Activated T-helper 1 cell treated with anti-CD3 and anti-CD28 coated beads, Interleukin-2, amount 50 U/mL, for 16 hours (primary cell): Measurements from ENCODE around the gene RPS19.
A peak's percentile ranks its signal among the peaks of the same experiment; 100 is the strongest.

Experiments used
- DNase-seq, 2 donors: peaks; one replicate each; pipeline ENCODE4 v3.0.0-alpha.2; 2020; ENCODE audit warnings: low read depth in 1 of 2, low spot score in 1 of 2

RPS19 gene

DNA sequence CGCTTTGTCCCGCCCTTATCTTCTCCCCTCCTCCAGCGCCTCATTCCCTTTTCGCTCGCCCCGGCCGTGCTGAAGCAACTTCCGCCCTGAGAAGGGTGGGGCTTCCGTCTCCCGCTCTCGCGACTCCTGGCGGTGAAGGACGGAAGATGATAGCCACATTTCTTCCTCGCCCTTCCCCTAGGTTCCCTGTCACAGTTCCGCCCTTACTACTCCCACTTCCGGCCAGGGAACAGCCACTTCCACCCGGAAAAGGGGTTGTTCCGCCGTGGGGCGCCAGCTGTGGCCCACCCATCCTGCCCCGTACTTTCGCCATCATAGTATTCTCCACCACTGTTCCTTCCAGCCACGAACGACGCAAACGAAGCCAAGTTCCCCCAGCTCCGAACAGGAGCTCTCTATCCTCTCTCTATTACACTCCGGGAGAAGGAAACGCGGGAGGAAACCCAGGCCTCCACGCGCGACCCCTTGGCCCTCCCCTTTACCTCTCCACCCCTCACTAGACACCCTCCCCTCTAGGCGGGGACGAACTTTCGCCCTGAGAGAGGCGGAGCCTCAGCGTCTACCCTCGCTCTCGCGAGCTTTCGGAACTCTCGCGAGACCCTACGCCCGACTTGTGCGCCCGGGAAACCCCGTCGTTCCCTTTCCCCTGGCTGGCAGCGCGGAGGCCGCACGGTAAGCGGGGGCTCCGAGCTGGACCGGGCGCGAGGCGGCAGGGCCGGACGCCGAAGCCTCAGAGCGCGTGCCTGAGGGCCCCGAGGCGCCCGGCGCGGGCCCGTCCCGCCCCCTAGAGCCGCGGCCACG lies at the start of gene RPS19:
TSS of gene RPS19 (plus strand) at position 638 of the 801 bp plus-strand sequence. CDS start 520 bp downstream, outside the sequence.
- DNase-seq, result peak; percentile 96 to 97

DNA sequence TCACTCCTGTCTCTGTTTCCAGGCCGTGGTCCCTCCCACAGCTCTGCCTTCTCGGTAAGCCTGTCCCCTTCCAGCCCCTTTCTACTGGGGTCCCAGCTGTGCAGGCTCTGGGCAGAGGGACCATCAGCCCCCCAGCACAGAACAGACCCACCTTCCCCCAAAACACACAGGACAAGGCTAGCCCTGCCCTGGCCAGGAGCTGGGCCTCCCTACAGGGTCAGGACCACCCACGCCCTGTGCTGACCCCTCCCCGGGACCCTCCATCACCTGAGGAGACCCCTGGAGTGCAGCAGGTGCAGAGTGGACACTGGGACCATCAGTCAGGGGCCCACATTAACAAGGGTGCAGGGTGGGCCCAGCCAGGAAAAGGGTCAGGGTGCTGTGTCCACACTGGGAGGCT lies 49.8 kb upstream of the RPS19 start:
- no peak for DNase-seq

DNA sequence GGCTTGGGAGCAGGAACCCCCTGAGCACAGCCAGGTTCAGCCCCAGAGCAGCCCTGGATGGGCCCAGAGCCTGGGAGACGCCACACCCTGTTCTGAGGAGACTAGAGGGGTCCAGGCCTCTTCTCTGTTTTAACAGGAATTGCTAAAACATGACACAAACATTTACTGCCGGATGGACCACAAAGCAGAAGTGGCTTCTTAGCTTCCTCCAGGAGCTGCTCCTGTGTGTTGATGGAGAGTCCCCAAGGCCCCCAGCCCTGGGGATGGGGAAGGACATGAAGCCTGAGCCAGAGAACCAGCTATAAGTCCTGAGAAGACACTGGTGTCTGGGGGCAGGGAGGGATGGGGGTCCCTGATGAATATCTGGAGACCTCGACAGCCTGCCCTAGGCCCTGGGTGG lies 49.0 kb upstream of the RPS19 start:
- DNase-seq, result no peak

DNA sequence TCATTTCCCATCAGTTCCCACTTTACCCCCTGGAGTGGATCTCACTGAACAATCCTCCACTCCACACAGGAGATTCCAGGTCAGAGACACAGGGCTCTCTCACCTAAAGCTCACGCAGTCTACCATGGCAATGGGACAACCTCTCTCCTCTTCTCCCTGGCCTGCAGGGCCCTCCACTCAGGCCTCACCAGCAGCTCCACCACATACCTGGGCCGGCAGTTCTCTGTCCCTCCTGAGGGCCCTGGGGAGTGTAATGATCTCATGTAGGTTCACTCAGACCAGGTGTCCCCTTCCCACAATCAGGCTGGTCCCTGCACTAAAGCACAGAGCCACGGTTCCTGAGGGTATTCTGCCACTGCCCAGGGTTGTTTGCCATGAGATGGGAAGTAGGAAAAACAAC lies 48.1 kb upstream of the RPS19 start:
- no peak for DNase-seq

DNA sequence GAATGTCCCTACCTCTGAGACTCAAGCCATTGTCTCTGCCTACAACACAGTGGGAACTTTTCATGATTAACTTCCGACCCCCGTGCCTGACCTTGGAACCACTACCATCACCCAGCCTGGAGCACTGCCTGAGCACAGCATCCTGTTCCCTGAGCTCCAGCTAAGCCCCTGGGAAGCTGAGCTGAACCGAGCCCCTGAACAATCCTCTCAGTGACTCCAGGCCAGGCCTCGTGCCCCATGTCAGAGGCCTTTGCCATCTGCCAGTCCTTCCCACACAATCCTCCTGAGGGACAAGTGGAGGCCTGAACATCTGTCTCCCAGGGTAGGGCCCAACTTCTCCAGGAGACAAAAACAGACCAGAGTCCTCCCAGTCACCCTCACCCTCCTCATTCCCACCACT lies 46.1 kb upstream of the RPS19 start:
- DNase-seq, result no peak

DNA sequence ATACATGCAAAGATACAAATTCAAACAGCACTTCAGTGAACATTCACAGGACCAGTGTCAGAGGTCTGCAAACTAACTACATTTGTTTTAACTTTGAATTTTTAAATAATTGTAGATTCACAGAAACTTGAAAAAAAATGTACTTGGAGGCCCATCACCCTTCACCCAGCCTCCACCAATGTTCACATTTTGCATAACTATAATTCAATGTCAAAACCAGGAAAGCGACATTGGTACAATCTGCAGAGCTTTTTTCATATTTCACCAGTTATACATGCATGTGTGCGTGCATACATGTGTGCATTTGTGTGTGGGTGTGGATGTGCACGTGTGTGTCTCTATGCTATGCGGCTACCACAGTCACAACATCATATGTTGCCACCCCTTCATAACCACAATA lies 44.8 kb upstream of the RPS19 start:
- DNase-seq, result no peak

DNA sequence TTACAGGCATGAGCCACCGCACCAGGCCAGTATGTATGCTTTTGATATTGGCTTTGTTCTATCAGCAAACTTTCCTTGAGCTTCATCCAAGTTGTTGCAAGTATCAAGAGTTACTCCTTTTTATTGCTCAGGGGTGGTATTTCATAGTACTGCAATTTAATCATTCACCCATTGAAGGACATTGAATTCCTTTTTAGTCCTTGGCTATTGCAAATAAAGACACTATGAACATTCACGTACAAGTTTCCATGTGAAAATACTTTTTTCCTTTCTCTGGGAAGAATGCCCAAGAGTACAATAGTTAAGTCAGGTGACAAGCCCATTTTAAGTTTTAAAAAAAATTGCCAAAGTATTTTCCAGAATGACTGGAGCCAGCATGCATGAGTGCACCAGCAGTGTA lies 43.3 kb upstream of the RPS19 start:
- no peak for DNase-seq

DNA sequence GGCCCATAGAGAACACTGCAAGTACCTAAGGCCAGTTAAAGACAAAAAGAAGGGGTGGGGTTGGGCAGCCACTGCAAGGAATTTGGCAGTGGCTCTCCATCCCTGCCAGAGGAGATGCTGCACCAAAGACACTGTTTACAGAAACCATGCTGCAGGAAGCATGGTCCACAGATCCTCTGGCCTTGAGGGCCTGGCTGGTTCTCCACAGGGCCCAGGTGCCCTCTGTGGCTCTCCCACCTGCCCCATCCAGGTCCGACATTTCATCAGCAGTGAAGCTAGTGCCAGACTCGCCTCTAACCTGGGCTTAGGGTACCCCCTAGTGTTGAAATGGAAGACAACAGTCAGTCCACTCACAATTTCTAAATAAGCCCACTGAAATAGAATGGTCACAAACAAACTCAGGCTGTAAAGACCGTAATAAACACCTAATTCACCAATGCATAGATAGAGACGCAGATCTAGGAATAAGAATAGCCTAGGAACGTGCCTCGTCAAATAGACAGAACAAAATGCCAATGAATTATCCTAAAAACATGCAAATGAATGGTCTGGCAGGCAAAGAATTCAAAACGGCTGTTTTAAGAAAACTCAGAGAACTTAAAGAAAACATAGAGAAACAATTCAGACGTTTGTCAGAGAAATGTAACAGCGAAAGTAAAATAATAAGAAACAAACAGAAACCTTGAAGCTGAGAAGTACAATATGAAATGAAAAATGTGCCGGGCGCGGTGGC lies 38.9 kb upstream of the RPS19 start:
- DNase-seq, result peak in 1 of 2 donors; percentile 10

DNA sequence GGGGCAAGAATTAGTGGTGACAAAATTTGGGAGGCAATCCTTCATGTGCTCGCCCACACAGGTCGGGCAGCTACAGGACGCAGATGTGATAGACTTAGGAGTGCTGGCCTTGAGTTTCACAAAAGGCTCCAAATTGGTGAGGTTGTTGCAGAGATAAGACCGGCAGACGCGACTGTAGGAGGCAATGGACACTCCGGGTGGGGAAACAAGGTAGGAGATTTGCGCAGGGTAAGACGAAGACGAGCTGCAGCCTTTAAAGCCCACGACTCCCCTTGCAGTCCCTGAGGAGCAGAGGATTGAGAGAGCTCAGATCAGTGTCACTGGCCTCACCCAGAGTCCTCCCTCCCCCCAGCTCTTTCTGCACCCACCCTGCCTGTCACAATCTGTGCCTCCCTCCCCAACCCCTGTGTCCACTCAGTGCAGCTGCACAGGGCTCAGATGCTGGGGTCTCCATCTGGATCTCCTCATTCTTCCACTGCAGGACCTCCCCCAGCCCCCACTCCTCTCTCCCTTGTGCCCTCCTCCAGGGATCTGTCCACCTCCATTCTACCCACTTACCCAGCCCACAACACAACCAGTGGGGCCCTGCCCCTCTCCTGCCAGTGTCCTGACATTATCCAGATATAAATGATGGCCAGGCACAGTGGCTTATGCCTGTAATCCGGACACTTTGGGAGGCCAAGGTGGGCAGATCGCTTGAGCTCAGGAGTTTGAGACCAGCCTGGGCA lies 21.9 kb upstream of the RPS19 start:
- no peak for DNase-seq

DNA sequence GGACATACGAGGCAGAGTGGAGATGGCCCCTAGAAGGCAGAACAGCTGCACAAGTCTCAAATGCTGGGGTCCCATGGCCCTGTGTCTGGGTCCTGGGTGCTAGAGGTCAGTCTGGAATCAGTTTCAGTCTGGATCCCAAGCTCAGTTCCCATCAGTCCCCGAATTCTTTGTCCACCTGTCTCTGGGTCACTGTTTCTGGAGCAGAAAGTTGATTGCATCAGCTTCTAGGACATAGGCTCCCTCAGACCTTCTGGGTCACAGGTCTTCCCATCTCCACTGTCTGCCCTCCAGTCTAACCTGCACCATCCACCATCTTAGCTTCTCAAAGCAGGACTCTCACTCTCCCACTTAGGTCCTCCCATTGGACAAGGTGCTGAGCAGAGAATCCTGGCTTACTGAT lies 20.8 kb upstream of the RPS19 start:
- DNase-seq, result no peak

DNA sequence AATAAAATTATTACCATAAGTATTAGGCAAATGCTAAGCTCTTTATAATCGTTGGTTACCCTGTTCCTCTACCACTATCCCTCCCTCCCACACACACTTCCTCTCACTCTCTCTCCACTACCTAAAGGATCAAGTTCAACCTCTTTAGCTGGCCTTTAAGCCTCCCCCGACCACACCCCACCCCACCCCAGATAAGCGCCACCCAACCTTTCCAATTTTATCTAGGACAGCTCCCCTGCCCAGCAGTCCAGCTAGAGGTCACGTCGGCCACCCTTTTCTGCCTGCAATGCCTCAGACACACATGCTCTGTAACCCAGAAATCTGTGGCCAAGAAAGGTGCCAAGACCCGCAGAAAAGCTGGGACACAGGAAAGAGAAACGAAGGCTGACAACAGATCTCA lies 16.7 kb upstream of the RPS19 start:
- DNase-seq, result no peak

DNA sequence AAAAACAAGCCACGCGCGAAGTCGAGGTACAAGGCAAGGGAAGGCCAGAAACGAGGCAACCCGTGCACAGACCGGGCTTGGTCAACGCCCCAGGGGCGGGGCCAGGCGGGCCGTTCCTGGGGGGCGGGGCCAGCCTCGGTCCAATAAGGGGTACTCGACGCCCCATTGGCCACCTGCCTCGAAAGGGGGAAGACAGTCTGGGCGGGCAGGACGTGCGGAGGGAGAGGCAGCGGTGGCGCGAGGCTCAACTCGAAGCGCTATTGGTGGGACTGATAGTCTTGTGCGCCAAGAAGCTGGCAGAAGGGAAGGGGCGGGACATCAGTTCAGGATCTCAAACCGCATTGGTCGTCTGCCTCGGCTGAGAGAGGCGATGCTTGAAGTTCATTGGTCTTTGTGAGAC lies 15.5 kb upstream of the RPS19 start, which contains the start of gene LYPD4:
TSS of gene LYPD4 (minus strand) at position 83 of the 400 bp plus-strand sequence. CDS start 5,398 bp downstream, outside the sequence.
- DNase-seq, result no peak

DNA sequence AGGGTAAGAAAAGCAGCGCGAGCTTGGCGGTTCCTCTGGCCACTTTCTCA lies 15.2 kb upstream of the RPS19 start, which contains the start of gene DMRTC2:
TSS of gene DMRTC2 (plus strand) at position 42 of the 50 bp plus-strand sequence. CDS start 2,387 bp downstream, outside the sequence.
- DNase-seq, result no peak

DNA sequence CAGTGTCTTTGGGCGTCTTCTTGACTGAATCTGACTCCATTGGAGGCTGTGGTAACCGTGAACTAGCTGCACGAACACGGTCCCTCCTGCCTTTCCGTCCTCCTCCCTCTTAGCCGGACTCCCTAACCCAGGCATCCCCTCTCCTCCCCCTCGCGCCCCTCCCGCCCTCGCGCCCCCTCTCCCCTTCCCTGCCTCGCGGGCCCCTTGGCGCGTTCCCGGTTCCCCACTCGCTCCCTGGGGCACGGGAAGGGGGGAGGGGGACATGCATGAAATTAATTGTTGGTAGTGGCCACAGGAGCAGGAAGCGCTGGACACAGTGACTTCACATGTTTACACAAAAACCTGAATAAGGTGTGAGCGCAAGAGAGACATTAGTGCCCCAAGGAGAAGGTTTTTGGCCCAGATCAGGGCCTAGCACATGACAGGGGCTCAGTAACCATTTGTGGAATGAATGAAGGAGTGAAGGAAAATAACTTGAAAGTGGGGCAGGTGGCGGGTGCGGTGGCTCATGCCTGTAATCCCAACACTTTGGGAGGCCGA lies 14.9 kb upstream of the RPS19 start:
- DNase-seq, result no peak

DNA sequence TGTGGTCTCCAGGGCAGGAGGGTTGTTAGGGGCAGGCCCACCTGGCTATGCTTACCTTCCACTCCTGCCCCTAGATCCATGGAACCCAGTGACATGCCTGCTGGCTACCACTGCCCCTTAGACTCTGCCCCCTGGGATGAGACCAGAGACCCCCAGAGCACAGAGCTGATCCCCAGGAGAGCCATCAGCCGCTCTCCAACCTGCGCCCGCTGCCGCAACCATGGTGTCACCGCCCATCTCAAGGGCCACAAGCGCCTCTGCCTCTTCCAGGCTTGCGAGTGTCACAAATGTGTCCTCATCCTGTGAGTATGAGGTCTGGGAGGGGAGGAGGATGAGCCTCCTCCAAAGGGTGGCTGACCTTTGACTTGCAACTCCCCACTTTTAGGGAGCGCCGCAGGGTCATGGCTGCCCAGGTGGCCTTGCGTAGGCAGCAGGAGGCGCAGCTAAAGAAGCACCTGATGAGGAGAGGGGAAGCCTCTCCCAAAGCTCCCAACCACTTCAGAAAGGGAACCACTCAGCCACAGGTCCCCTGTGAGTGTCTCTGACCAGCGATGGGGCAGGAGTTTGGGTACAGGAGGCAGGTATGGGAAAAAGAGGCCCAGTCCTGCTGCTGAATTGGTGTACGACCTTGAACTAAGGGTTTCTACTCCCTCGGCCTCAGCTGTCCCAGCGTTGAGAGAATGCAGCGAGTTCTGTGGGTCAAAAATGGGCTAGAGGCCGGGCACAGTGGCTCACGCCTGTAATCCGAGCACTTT lies 12.5 kb upstream of the RPS19 start:
- no peak for DNase-seq

DNA sequence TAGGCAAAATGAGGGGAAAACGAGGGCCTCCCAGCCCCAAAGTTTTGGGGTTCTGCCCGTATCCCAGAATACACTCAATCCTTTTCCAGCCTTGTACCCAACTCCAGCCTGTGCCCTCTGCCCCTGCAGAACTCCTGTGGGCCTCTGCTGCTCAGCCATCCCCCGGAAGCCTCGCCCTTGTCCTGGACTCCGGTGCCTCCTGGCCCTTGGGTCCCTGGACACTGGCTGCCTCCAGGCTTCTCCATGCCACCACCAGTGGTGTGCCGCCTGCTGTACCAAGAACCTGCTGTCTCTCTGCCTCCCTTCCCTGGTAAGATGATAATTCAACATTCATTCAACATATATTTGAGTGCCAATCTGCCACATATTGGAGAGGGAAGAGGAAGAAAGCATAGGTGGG lies 11.4 kb upstream of the RPS19 start:
- no peak for DNase-seq

DNA sequence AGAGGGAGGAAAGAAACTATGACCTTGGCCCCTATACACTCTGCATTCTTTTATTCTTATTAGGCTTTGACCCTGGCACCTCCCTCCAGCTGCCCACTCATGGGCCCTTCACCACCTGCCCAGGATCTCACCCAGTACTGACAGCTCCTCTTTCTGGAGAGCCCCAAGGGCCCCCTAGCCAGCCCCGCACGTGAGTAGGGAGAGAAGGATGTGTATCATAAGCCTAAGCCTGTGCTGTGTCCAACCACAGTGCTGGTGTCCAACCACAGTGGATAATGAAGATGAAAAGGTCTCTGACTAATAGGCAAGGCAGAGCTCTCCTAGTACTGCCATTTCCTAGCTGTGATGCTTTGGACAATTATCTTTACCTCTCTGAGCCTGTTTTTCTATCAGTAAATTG lies 11.0 kb upstream of the RPS19 start:
- DNase-seq, result no peak

DNA sequence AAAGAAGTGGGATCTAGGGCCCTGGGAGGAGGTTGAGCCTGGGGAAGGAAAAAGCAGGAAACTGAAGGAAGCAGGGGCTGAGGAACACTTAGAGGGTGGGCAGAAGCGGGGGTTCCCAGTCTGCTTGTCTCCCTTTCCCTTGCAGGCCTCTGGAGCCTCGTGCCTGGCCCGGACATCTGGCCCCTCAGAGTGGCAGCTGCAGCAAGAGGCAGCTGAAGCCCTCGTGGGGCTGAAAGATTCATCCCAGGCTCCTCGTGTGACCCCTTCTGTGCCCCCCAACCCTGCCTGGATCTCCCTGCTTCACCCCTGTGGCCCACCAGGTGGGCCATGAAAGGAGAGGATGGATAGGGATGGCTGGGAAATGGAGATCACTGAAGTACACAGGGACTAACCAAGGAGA lies 9.7 kb upstream of the RPS19 start:
- DNase-seq, result no peak

DNA sequence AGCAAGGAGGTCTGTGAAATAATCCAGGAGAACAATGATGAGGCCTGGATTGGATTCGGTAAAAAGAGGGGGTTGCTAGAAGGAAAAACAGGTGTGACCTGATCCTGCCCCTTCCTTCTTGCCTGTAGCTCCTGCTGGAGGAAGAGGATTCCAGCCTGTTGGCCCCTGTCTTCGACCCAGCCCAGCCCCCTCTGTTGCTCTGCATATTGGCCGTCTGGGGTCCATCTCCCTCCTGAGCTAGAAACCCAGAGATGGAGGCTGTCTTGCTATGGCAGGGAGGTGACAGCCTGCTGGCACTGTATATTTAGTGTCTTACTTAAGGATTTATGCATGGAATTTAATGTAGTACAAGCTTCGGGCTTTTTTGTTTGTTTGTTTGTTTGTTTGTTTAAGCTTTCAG lies 8.6 kb upstream of the RPS19 start:
- no peak for DNase-seq

DNA sequence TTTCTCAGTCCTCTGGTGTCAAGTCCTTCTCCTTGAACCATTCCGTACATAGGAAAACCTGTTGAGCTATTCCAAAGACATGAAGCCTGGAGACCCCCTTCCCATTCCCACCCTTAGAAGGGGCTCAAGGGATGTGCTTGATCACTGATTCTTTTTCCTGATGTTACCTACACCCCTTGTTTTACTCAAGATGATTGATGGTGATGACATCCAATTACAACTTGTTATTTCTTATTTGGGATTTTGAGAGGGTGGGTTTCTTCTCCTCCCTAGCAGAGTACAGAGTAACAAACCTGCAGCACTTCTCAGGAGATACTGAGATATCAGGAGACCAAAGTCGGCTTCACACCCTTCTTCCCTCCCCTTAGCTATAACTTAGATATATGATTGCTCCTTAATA lies 6.7 kb upstream of the RPS19 start:
- DNase-seq, result no peak

DNA sequence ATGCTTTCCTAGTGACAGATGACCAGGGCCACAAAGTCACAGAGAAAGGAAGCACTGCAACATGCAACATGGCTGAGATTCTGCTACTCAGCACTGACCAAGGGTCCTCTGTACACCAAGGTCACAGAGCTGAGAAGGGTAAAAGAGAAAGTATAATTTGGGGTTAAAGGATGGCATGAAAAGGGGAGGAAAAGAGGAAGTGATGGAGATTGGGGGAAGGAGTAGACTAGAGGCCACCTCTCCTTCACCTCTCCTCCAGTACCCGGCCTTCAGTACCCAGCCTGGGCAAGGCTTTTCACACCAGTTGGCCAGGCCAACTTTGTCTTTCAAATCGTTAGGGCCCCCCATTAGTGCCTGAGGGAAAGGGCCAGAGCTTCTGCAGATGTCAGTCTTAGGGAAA lies 6.3 kb upstream of the RPS19 start:
- DNase-seq, result no peak
